ENCODE results near the gene KLF15.

DNA sequence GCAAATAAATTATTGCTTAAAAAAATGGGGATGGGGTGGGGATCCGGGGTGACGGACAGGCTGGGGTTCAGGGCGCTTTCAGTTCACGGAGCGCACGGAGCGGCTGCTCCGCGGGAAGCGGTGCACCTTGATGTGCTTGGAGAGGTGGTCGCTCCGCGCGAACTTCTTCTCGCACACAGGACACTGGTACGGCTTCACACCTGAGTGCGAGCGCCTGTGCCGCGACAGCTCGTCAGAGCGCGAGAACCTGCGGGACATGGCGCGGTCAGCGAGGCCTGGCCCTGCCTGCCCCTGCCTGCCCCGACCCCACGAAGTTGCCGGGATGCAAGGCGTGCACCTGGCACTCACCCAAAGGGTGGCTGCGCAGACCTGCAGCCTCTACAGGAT is 13.6 kb downstream of the KLF15 start:
- TF ChIP-seq ZC3H11A (IDR thresholded peaks at IDR 0.05) (no peak), MAZ (IDR thresholded peaks at IDR 0.05; ENCODE audit: borderline replicate concordance, low read depth, low read length) (no peak)
- TF ChIP-seq, protein P1, sequence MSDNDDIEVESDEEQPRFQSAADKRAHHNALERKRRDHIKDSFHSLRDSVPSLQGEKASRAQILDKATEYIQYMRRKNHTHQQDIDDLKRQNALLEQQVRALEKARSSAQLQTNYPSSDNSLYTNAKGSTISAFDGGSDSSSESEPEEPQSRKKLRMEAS (IDR thresholded peaks at IDR 0.05), result no peak
